ENCODE measurements around the gene MAJIN. TPM values are rescaled to one million over a fixed set of nuclear protein-coding genes. Genes with fewer than 3 reads are reported as not detected.

MAJIN gene
- polyA plus RNA-seq, 1 of the 3 experiments (the other 2 are of a cell fraction): not detected

- Histone ChIP-seq H3K79me2 (ENCODE audit: insufficient read depth) (no peaks in the 10 kb centered on the region), H3K36me3 (replicated peaks in 1 of 2; ENCODE audit: control insufficient read depth in 1 of 2, insufficient read depth in 2 of 2, low read length in 1 of 2) (no peaks in the 10 kb centered on the region), H3K4me1 (ENCODE audit: control insufficient read depth in 1 of 2, insufficient read depth in 2 of 2, low read depth in 1 of 2, low read length in 1 of 2) (no peaks in the 10 kb centered on the region), H3K9ac (no peak overlapping the region), H3K4me3 (ENCODE audit: low read depth in 2 of 2, low read length in 1 of 2) (no peak overlapping the region), H4K20me1 (ENCODE audit: insufficient read depth) (no peaks in the 10 kb centered on the region), H3F3A (replicated peaks; ENCODE audit: insufficient read depth) (peaks cover 6% of the 10 kb centered on the region), H3K9me3 (no peaks in the 10 kb centered on the region), H3K27me3 (ENCODE audit: insufficient read depth) (no peaks in the 10 kb centered on the region), H2AFZ (ENCODE audit: low read depth) (no peak overlapping the region), H3K4me2 (no peak overlapping the region), H3K27ac (ENCODE audit: low read depth in 2 of 2, low read length in 1 of 2) (no peak overlapping the region), H3K9me2 (no peaks in the 10 kb centered on the region)
- ChIA-PET POLR2A (no interaction called here), CTCF (no interaction called here)
- DNase-seq: no peak
- WGBS (ENCODE audit: low lambda C conversion rate): 89% methylated on average over 8 of the region's 8 CpGs
- TF ChIP-seq TCF12 (IDR thresholded peaks at IDR 0.05) (no peak), GATA2 (CRISPR knock-in tag; IDR thresholded peaks at IDR 0.05) (no peak), USF1 (IDR thresholded peaks at IDR 0.05; ENCODE audit: borderline replicate concordance, low read depth) (no peak), ELF1 (IDR thresholded peaks at IDR 0.05) (no peak), POLR2AphosphoS5 (IDR thresholded peaks at IDR 0.05; ENCODE audit: low read depth, low read length) (no peak), GABPA (IDR thresholded peaks at IDR 0.05; ENCODE audit: low read depth) (no peak), JUND (IDR thresholded peaks at IDR 0.05) (no peak), MEF2A (IDR thresholded peaks at IDR 0.05; ENCODE audit: borderline replicate concordance, low read depth) (no peak), RXRA (IDR thresholded peaks at IDR 0.05; ENCODE audit: borderline replicate concordance, low read depth) (no peak)
- TF ChIP-seq, protein P1, sequence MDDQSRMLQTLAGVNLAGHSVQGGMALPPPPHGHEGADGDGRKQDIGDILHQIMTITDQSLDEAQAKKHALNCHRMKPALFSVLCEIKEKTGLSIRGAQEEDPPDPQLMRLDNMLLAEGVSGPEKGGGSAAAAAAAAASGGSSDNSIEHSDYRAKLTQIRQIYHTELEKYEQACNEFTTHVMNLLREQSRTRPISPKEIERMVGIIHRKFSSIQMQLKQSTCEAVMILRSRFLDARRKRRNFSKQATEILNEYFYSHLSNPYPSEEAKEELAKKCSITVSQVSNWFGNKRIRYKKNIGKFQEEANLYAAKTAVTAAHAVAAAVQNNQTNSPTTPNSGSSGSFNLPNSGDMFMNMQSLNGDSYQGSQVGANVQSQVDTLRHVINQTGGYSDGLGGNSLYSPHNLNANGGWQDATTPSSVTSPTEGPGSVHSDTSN (IDR thresholded peaks at IDR 0.05): no peak
- TF ChIP-seq, protein P2, sequence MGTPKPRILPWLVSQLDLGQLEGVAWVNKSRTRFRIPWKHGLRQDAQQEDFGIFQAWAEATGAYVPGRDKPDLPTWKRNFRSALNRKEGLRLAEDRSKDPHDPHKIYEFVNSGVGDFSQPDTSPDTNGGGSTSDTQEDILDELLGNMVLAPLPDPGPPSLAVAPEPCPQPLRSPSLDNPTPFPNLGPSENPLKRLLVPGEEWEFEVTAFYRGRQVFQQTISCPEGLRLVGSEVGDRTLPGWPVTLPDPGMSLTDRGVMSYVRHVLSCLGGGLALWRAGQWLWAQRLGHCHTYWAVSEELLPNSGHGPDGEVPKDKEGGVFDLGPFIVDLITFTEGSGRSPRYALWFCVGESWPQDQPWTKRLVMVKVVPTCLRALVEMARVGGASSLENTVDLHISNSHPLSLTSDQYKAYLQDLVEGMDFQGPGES (IDR thresholded peaks at IDR 0.05; ENCODE audit: low read depth, low read length): no peak
Measured at GRCh38 chr11:64970731-64971151, 1.2 kb downstream of the MAJIN start.

DNA sequence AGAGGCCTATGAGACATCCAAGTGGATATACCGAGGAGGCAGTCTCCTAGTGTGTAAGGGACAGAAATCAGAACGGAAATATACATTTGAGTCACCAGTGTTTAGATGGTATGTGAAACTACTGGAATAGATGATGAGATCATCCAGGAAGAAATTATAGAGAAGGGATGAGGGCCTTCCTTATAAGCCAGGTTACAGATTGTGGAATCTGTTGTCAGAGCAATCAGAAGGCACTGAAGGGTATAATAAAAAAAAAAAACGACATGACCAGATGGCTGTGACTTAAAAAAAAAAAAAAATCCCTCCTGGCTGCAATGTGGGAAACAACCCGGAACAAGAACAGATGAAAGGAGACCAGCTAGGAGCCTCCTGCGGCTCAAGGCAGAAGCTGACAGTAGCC is 2.7 kb downstream of the MAJIN start:
- Histone ChIP-seq H4K20me1 (ENCODE audit: insufficient read depth) (no peaks in the 10 kb centered on the region), H3K27ac (ENCODE audit: low read depth in 2 of 2, low read length in 1 of 2) (peak overlapping the region in 1 of 2 experiments; percentile 17; a peak in 2 of 4 replicates), H3K27me3 (ENCODE audit: insufficient read depth) (no peaks in the 10 kb centered on the region), H3K9me2 (no peaks in the 10 kb centered on the region), H3K4me3 (ENCODE audit: low read depth in 2 of 2, low read length in 1 of 2) (no peak overlapping the region), H3K4me2 (no peak overlapping the region), H2AFZ (ENCODE audit: low read depth) (peak overlapping the region; percentile 65; the same call in 1 of the 2 replicates), H3F3A (replicated peaks; ENCODE audit: insufficient read depth) (peaks cover 6% of the 10 kb centered on the region), H3K36me3 (replicated peaks in 1 of 2; ENCODE audit: control insufficient read depth in 1 of 2, insufficient read depth in 2 of 2, low read length in 1 of 2) (no peaks in the 10 kb centered on the region), H3K79me2 (ENCODE audit: insufficient read depth) (no peaks in the 10 kb centered on the region), H3K4me1 (ENCODE audit: control insufficient read depth in 1 of 2, insufficient read depth in 2 of 2, low read depth in 1 of 2, low read length in 1 of 2) (no peaks in the 10 kb centered on the region), H3K9me3 (no peaks in the 10 kb centered on the region), H3K9ac (no peak overlapping the region)
- WGBS (ENCODE audit: low lambda C conversion rate): 37% methylated on average over 5 of the region's 5 CpGs
- TF ChIP-seq FOXM1 (IDR thresholded peaks at IDR 0.05; ENCODE audit: low read depth) (no peak), FOSL2 (IDR thresholded peaks at IDR 0.05; ENCODE audit: borderline replicate concordance, low read depth) (0 out of 2 replicates have a peak, but pooled peaks have one; percentile 7)
- ChIA-PET CTCF (no interaction called here), POLR2A (no interaction called here)
- DNase-seq: no peak

Data from SK-N-SH (cell line).